DND-41 (cell line): Measurements from ENCODE around the gene EXTL1.

Experiments used
- CTCF ChIP-seq: IDR thresholded peaks from 2 replicates; pipeline ENCODE4 v1.5.1; 2012; ENCODE audit warnings: borderline replicate concordance, low read length, moderate library complexity, mild to moderate bottlenecking; ENCODE audit not compliant: poor library complexity, severe bottlenecking; ENCODE audit errors: extremely low read depth
- EZH2 ChIP-seq: IDR thresholded peaks from 3 replicates; pipeline ENCODE4 v1.6.1; 2012; ENCODE audit warnings: borderline replicate concordance, low read depth, mild to moderate bottlenecking, moderate library complexity, low read length, inconsistent platforms; ENCODE audit not compliant: severe bottlenecking

- no peak for TF ChIP-seq CTCF
- TF ChIP-seq EZH2, result no peak
These were observed 29.5 kb upstream of the EXTL1 start for GRCh38 chr1:25991937-25992688.
